H9 (cell line): ENCODE measurements around the gene ITIH5. TPM values are rescaled to one million over a fixed set of nuclear protein-coding genes. Genes with fewer than 3 reads are reported as not detected.

Experiments used
- DNase-seq: peaks from one replicate; pipeline ENCODE4 v3.0.0-alpha.2; 2017
- H2AFZ ChIP-seq: one replicate; pipeline ENCODE4 v1.6.1; 2013; ENCODE audit warnings: mild to moderate bottlenecking, low read length, control low read depth, moderate library complexity
- H2AK5ac ChIP-seq: 2 replicates; pipeline ENCODE4 v1.6.1; 2013; ENCODE audit warnings: low read length, control low read depth, mixed read lengths; ENCODE audit not compliant: insufficient read length
- H2BK120ac ChIP-seq: one replicate; pipeline ENCODE4 v1.6.1; 2013; ENCODE audit warnings: low read depth, mild to moderate bottlenecking, low read length, control low read depth, inconsistent platforms; ENCODE audit not compliant: poor library complexity, severe bottlenecking
- H2BK12ac ChIP-seq: 2 replicates; pipeline ENCODE4 v1.6.1; 2013; ENCODE audit warnings: low read length, control low read depth, mixed read lengths, low read depth; ENCODE audit not compliant: insufficient read length
- H2BK15ac ChIP-seq: 2 replicates; pipeline ENCODE4 v1.6.1; 2013; ENCODE audit warnings: low read depth, low read length, control low read depth
- H2BK20ac ChIP-seq: one replicate; pipeline ENCODE4 v1.6.1; 2013; ENCODE audit warnings: low read depth, mild to moderate bottlenecking, low read length, control low read depth, inconsistent platforms; ENCODE audit not compliant: poor library complexity, severe bottlenecking
- H2BK5ac ChIP-seq: 2 replicates; pipeline ENCODE4 v1.6.1; 2013; ENCODE audit warnings: low read length, control low read depth, mixed read lengths; ENCODE audit not compliant: insufficient read length
- H3K14ac ChIP-seq: 2 replicates; pipeline ENCODE4 v1.6.1; 2013; ENCODE audit warnings: low read length, control low read depth; ENCODE audit not compliant: insufficient read depth
- H3K18ac ChIP-seq: 2 replicates; pipeline ENCODE4 v1.6.1; 2013; ENCODE audit warnings: low read depth, mild to moderate bottlenecking, mixed read lengths, low read length, control low read depth; ENCODE audit not compliant: insufficient read length
- H3K23ac ChIP-seq: 2 replicates; pipeline ENCODE4 v1.6.1; 2013; ENCODE audit warnings: low read length, control low read depth, mixed read lengths, low read depth; ENCODE audit not compliant: insufficient read length
- H3K23me2 ChIP-seq: 2 replicates; pipeline ENCODE4 v1.6.1; 2013; ENCODE audit warnings: low read depth, mild to moderate bottlenecking, mixed read lengths, low read length, control low read depth; ENCODE audit not compliant: insufficient read length, poor library complexity, severe bottlenecking
- H3K27ac ChIP-seq: 2 replicates; pipeline ENCODE4 v1.5.1; 2013; ENCODE audit warnings: low read length, control low read depth, mixed read lengths, low read depth; ENCODE audit not compliant: insufficient read length
- H3K27me3 ChIP-seq: 2 replicates; pipeline ENCODE4 v1.6.1; 2013; ENCODE audit warnings: low read length, control low read depth, inconsistent platforms; ENCODE audit not compliant: insufficient read depth
- H3K4ac ChIP-seq: 2 replicates; pipeline ENCODE4 v1.6.1; 2013; ENCODE audit warnings: low read depth, mild to moderate bottlenecking, control low read depth, inconsistent platforms, low read length, moderate library complexity
- H3K4me1 ChIP-seq: 2 replicates; pipeline ENCODE4 v1.6.1; 2013; ENCODE audit warnings: low read length, control low read depth, inconsistent platforms; ENCODE audit not compliant: insufficient read depth
- H3K4me2 ChIP-seq: 2 replicates; pipeline ENCODE4 v1.6.1; 2013; ENCODE audit warnings: low read length, control low read depth, mixed read lengths; ENCODE audit not compliant: insufficient read length, insufficient read depth
- H3K56ac ChIP-seq: 2 replicates; pipeline ENCODE4 v1.6.1; 2013; ENCODE audit warnings: low read depth, mild to moderate bottlenecking, mixed read lengths, low read length, control low read depth; ENCODE audit not compliant: insufficient read length
- H3K79me1 ChIP-seq: 2 replicates; pipeline ENCODE4 v1.6.1; 2013; ENCODE audit warnings: low read depth, mild to moderate bottlenecking, moderate library complexity, low read length, control low read depth, inconsistent platforms; ENCODE audit not compliant: insufficient read depth, poor library complexity, severe bottlenecking
- H3K79me2 ChIP-seq: 2 replicates; pipeline ENCODE4 v1.6.1; 2013; ENCODE audit warnings: low read length, control low read depth, inconsistent platforms; ENCODE audit not compliant: insufficient read depth
- H3K9ac ChIP-seq: 2 replicates; pipeline ENCODE4 v1.6.1; 2013; ENCODE audit warnings: low read length, control low read depth, mixed read lengths; ENCODE audit not compliant: insufficient read length; ENCODE audit errors: extremely low read depth
- H3K9me3 ChIP-seq: one replicate; pipeline ENCODE4 v1.6.1; 2013; ENCODE audit warnings: low read depth, low read length, inconsistent platforms; ENCODE audit not compliant: control insufficient read depth
- H3T11ph ChIP-seq: one replicate; pipeline ENCODE4 v1.6.1; 2013; ENCODE audit warnings: mild to moderate bottlenecking, low read length, control low read depth, inconsistent platforms
- H4K20me1 ChIP-seq: one replicate; pipeline ENCODE4 v1.6.1; 2013; ENCODE audit not compliant: control insufficient read depth, insufficient read length, insufficient read depth
- H4K5ac ChIP-seq: 2 replicates; pipeline ENCODE4 v1.6.1; 2013; ENCODE audit warnings: low read depth, mild to moderate bottlenecking, mixed read lengths, low read length, control low read depth; ENCODE audit not compliant: insufficient read length
- H4K8ac ChIP-seq: replicated peaks from 2 replicates; pipeline ENCODE4 v1.6.1; 2013; ENCODE audit warnings: low read length, control low read depth, mixed read lengths, low read depth; ENCODE audit not compliant: insufficient read length
- H4K91ac ChIP-seq: 2 replicates; pipeline ENCODE4 v1.6.1; 2013; ENCODE audit warnings: low read depth, mild to moderate bottlenecking, moderate library complexity, mixed read lengths, low read length, control low read depth; ENCODE audit not compliant: insufficient read length
- H3K27ac Mint-ChIP-seq, 3 experiments: 2 replicates in 2 of 3; 3 replicates in 1 of 3; pipeline ENCODE4 v1.8.0; 2020 to 2021; ENCODE audit warnings: mixed read lengths in 3 of 3, mild to moderate bottlenecking in 1 of 3, moderate library complexity in 1 of 3
- H3K27me3 Mint-ChIP-seq: 2 replicates; pipeline ENCODE4 v1.8.0; 2021; ENCODE audit warnings: low read depth, mild to moderate bottlenecking, moderate library complexity, mixed read lengths
- H3K36me3 Mint-ChIP-seq, 3 experiments: 2 replicates in 2 of 3; 3 replicates in 1 of 3; pipeline ENCODE4 v1.8.0; 2020 to 2021; ENCODE audit warnings: low read depth in 3 of 3, mixed read lengths in 3 of 3; ENCODE audit not compliant: insufficient read depth in 1 of 3
- H3K4me1 Mint-ChIP-seq, 2 experiments: 2 replicates each; pipeline ENCODE4 v1.8.0; 2020; ENCODE audit warnings: mixed read lengths in 2 of 2
- H3K4me3 Mint-ChIP-seq, 2 experiments: 2 replicates in 1 of 2; 3 replicates in 1 of 2; pipeline ENCODE4 v1.8.0; 2020 to 2021; ENCODE audit warnings: mild to moderate bottlenecking in 2 of 2, mixed read lengths in 2 of 2, moderate library complexity in 1 of 2
- H3K9me3 Mint-ChIP-seq, 2 experiments: 2 replicates in 1 of 2; 3 replicates in 1 of 2; pipeline ENCODE4 v1.8.0; 2020; ENCODE audit warnings: mild to moderate bottlenecking in 2 of 2, mixed read lengths in 2 of 2, moderate library complexity in 1 of 2
- WGBS: extraction: QIAGEN DNeasy Blood & Tissue Kit; methylation state at CpG from one replicate; pipeline ENCODE4 v1.1.7; 2013; ENCODE audit warnings: missing lambda C conversion rate, low lambda C conversion rate, mixed read lengths; ENCODE audit not compliant: insufficient read length; ENCODE audit errors: extremely low coverage; 5-methylcytosine and 5-hydroxymethylcytosine counted together
- total RNA-seq: library from RNA; stranded (reverse); gene quantifications from 2 replicates; pipeline ENCODE4 v1.2.1, GENCODE V29; 2021
- TF ChIP-seq, protein P1 (sequence below): fragments of 200-600 bp; sonication (generic); conservative IDR thresholded peaks from 3 replicates; pipeline ENCODE4 v1.8.0; 2021; ENCODE audit warnings: antibody characterized with exemption, mild to moderate bottlenecking

ITIH5 gene
- total RNA-seq, 1 experiment from 2014 or later: 1.3 TPM

DNA sequence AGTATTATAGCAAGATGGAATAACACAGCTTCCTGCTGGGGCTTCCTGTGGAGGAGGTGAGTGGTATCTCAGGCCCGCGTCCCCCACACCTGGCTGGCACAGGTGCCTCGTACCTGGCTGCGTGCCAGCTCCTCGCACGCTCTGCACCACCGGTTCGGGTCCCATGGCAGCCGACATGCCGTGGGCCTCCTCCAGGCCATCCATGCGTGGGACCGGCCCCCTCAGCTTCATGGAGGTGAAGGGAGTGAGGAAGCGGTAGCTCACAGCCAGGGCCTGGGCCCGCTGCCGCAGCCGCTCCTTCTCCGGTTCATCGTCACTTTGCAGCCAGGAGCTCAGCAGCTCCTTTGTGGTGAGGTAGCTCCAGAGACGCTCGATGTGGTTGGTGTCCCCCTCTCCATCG, 90.4 kb downstream of the ITIH5 start:
- no peak for DNase-seq
- H3K27me3 Mint-ChIP-seq: no peaks in the 10 kb centered on the region; the same call in 1 of the 2 replicates
- Histone ChIP-seq H4K20me1 (no peaks in the 10 kb centered on the region), H2BK12ac (no peak overlapping the region), H3K9me3 (no peaks in the 10 kb centered on the region), H3K27me3 (no peaks in the 10 kb centered on the region), H3K23ac (no peak overlapping the region), H3K56ac (no peak overlapping the region), H4K91ac (no peak overlapping the region), H3K18ac (no peak overlapping the region), H3K23me2 (no peaks in the 10 kb centered on the region), H2BK120ac (no peak overlapping the region), H3K79me1 (no peaks in the 10 kb centered on the region), H3K27ac (no peak overlapping the region), H3K4ac (no peak overlapping the region), H4K5ac (no peak overlapping the region), H3K4me2 (no peak overlapping the region), H3T11ph (no peak overlapping the region), H2AK5ac (no peak overlapping the region), H4K8ac (no peak overlapping the region), H3K9ac (no peak overlapping the region), H2AFZ (no peak overlapping the region), H2BK5ac (no peak overlapping the region), H3K14ac (no peak overlapping the region), H2BK20ac (no peak overlapping the region), H3K4me1 (peaks cover 5% of the 10 kb centered on the region), H2BK15ac (no peak overlapping the region), H3K79me2 (no peaks in the 10 kb centered on the region)
- no CpG with 5 or more reads among the region's 21 CpGs for WGBS
- no peaks in the 10 kb centered on the region for H3K36me3 Mint-ChIP-seq
- H3K4me1 Mint-ChIP-seq: peaks cover 4 to 5% of the 10 kb centered on the region in 2 experiments
- TF ChIP-seq, protein P1, sequence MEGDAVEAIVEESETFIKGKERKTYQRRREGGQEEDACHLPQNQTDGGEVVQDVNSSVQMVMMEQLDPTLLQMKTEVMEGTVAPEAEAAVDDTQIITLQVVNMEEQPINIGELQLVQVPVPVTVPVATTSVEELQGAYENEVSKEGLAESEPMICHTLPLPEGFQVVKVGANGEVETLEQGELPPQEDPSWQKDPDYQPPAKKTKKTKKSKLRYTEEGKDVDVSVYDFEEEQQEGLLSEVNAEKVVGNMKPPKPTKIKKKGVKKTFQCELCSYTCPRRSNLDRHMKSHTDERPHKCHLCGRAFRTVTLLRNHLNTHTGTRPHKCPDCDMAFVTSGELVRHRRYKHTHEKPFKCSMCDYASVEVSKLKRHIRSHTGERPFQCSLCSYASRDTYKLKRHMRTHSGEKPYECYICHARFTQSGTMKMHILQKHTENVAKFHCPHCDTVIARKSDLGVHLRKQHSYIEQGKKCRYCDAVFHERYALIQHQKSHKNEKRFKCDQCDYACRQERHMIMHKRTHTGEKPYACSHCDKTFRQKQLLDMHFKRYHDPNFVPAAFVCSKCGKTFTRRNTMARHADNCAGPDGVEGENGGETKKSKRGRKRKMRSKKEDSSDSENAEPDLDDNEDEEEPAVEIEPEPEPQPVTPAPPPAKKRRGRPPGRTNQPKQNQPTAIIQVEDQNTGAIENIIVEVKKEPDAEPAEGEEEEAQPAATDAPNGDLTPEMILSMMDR: no peak
- no peaks in the 10 kb centered on the region for H3K9me3 Mint-ChIP-seq
- H3K4me3 Mint-ChIP-seq: no peak overlapping the region
- H3K27ac Mint-ChIP-seq: no peak overlapping the region
